Pancreas (tissue), 10 donors: Measurements from ENCODE around the gene SNX14. TPM values are rescaled to one million over a fixed set of nuclear protein-coding genes. Genes with fewer than 3 reads are reported as not detected.

Experiments
- ATAC-seq, 4 donors: fragments of 200-7000 bp; cut with Tn5 transposase; one replicate each; pipeline versions ENCODE4 v1.8.0 to v1.9.1; 2020; ENCODE audit warnings: mild to moderate bottlenecking in 4 of 4, moderate library complexity in 4 of 4
- DNase-seq, 6 donors: peaks; one replicate each; pipeline ENCODE4 v3.0.0-alpha.2; 2020
- FAIRE-seq: peaks from 2 replicates; lab custom pipeline; 2012; peaks lifted over from hg19 to GRCh38; lab: Jason Lieb, UNC
- H3K27ac ChIP-seq, 4 donors: fragments of 200-600 bp; sonication (generic); 1 replicate in 3 of 4; 2 replicates in 1 of 4; pipeline versions ENCODE4 v1.5.0 to v1.8.0; 2020
- H3K27me3 ChIP-seq, 4 donors: fragments of 200-600 bp; one replicate each; pipeline ENCODE4 v1.8.0; 2021
- H3K36me3 ChIP-seq, 3 donors: fragments of 200-600 bp; sonication (generic) in 1 of 3; one replicate each; pipeline versions ENCODE4 v1.5.0 to v1.8.0; 2020 to 2021
- H3K4me1 ChIP-seq, 3 donors: fragments of 200-600 bp; one replicate each; pipeline ENCODE4 v1.8.0; 2021
- H3K4me3 ChIP-seq, 4 donors: fragments of 200-600 bp; sonication (generic) in 2 of 4; one replicate each; pipeline versions ENCODE4 v1.5.0 to v1.8.0; 2020 to 2021
- H3K9me3 ChIP-seq, 4 donors: fragments of 200-600 bp; one replicate each; pipeline ENCODE4 v1.8.0; 2021
- CTCF ChIP-seq, 4 donors: fragments of 200-600 bp; sonication (generic) in 3 of 4; IDR thresholded peaks; one replicate each; pipeline versions ENCODE4 v1.5.0 to v1.8.0; 2021; ENCODE audit warnings: antibody characterized with exemption in 4 of 4
- WGBS, 2 donors: extraction: QIAGEN DNeasy Blood & Tissue Kit; methylation state at CpG; one replicate each; pipeline ENCODE4 v1.1.7; 2013; 5-methylcytosine and 5-hydroxymethylcytosine counted together
- intact Hi-C, 3 donors: fragments of 100-400 bp; cut with DNase I; formaldehyde crosslinking; loops; one replicate each; pipeline versions ENCODE4 v1.11.1 to v1.14.2; 2022
- polyA plus RNA-seq, 2 donors: library from polyadenylated mRNA; stranded (reverse); fragments of 200-250 nt; gene quantifications; one replicate each; pipeline ENCODE4 v1.2.3, GENCODE V29; 2013
- total RNA-seq, 6 donors: library from RNA; stranded (reverse); fragmentation: NEBNext Ultra II Directional in 4 of 6; extraction: Animal tissue kit (Norgen Biotek cat#: 25700) in 4 of 6; gene quantifications; one replicate each; pipeline versions ENCODE4 v1.2.1 to v1.2.4, GENCODE V29; 2021 to 2023
- donor health status: healthy with polysubstance abuse.
- donor health status: DM: no; HTN: no; CAD: no; lungs with moderate emphysema.
- donor health status: DM: no; HTN: no; CAD: no.
- donor health status: control.
- donor health status: control.
- donor health status: Bipolar disorder and iron deficiency.
- donor health status: DM: yes; HTN: yes; CAD: no.
- donor health status: DM: no; HTN: no; CAD: no.
- donor health status: DM: no; HTN: no; CAD: no.
- donor health status: DM: yes; HTN: yes; CAD: no.

Gene SNX14
- total and polyA plus RNA-seq, 8 donors, result 30.0 to 85.6 (median 36.9) TPM

- Histone ChIP-seq H3K4me1 (peaks cover 0 to 3% (median 0%) of the 10 kb centered on the region in 3 donors), H3K27ac (no peak overlapping the region), H3K27me3 (no peaks in the 10 kb centered on the region), H3K9me3 (no peaks in the 10 kb centered on the region), H3K4me3 (no peak overlapping the region), H3K36me3 (no peaks in the 10 kb centered on the region)
- 76 to 90% methylated on average over 4 of the region's 4 CpGs for WGBS, 2 donors
- no peak for FAIRE-seq
- DNase-seq, result no peak
- TF ChIP-seq CTCF (IDR thresholded peaks at IDR 0.05), result no peak
- ATAC-seq, result no peak
- intact Hi-C loops, result no loop called here
Observed at GRCh38 chr6:85456782-85457181, 136.9 kb downstream of the SNX14 start.

Other genes starting within 250 kb of the SNX14 start
- 1 to 10 TPM in 5 of 6 donors, under 1 TPM in 1; 0.79 to 3.6 (median 2.2) TPM for gene NT5E, start 143.8 kb downstream of the SNX14 start, total RNA-seq
- 1 to 10 TPM in 1 of 2 donors, under 1 TPM in 1; 0.49 to 2.7 TPM for gene NT5E, start 143.8 kb downstream of the SNX14 start, polyA plus RNA-seq
- 10 to 100 TPM; 23.3 to 48.9 (median 43.5) TPM for gene SYNCRIP, start 49.0 kb upstream of the SNX14 start, total RNA-seq
- 10 to 100 TPM; 14.6 to 22.2 TPM for gene SYNCRIP, start 49.0 kb upstream of the SNX14 start, polyA plus RNA-seq